ENCODE data around the gene CD274. TPM values are rescaled to one million over a fixed set of nuclear protein-coding genes. Genes with fewer than 3 reads are reported as not detected.

The CD274 gene
- total RNA-seq, 2 donors from 2014 or later = 2.2 to 7.3 TPM

DNA sequence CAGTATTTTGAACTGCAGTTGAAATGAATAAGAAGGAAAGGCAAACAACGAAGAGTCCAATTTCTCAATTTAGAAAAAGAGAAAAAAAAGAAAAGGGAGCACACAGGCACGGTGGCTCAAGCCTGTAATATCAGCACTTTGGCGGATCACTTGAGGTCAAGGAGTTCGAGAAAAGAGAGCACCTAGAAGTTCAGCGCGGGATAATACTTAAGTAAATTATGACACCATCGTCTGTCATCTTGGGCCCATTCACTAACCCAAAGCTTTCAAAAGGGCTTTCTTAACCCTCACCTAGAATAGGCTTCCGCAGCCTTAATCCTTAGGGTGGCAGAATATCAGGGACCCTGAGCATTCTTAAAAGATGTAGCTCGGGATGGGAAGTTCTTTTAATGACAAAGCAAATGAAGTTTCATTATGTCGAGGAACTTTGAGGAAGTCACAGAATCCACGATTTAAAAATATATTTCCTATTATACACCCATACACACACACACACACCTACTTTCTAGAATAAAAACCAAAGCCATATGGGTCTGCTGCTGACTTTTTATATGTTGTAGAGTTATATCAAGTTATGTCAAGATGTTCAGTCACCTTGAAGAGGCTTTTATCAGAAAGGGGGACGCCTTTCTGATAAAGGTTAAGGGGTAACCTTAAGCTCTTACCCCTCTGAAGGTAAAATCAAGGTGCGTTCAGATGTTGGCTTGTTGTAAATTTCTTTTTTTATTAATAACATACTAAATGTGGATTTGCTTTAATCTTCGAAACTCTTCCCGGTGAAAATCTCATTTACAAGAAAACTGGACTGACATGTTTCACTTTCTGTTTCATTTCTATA is 602 bp upstream of the CD274 start:
- H3K27ac ChIP-seq = peak overlapping the region; percentile 66 to 75
- H3K27me3 ChIP-seq (replicated peaks; ENCODE audit: insufficient read depth) = no peaks in the 10 kb centered on the region
- H3K36me3 ChIP-seq = no peaks in the 10 kb centered on the region
- peaks cover 17 to 47% of the 10 kb centered on the region in 2 donors for H3K4me1 ChIP-seq (ENCODE audit: control insufficient read depth in 1 of 2, low read depth in 2 of 2)
- ATAC-seq (ENCODE audit: insufficient number of reproducible peaks, low FRiP score, low read depth) (no peak), DNase-seq (ENCODE audit: low spot score) (no peak)
- no peaks in the 10 kb centered on the region for H3K9me3 ChIP-seq
- peak overlapping the region; percentile 76 for H3K4me3 ChIP-seq
- no peak for TF ChIP-seq CTCF (IDR thresholded peaks at IDR 0.05)

- no peak for DNase-seq (ENCODE audit: low spot score)
- Histone ChIP-seq H3K36me3 (no peaks in the 10 kb centered on the region), H3K4me1 (ENCODE audit: control insufficient read depth in 1 of 2, low read depth in 2 of 2) (peaks cover 23 to 51% of the 10 kb centered on the region in 2 donors), H3K9me3 (no peaks in the 10 kb centered on the region), H3K27me3 (replicated peaks; ENCODE audit: insufficient read depth) (no peaks in the 10 kb centered on the region), H3K4me3 (no peak overlapping the region), H3K27ac (peak overlapping the region; percentile 59 to 75)
- no peak for TF ChIP-seq CTCF (IDR thresholded peaks at IDR 0.05)
- no peak for ATAC-seq (ENCODE audit: insufficient number of reproducible peaks, low FRiP score, low read depth)
Measured at GRCh38 chr9:5452286-5452609, 1.9 kb downstream of the CD274 start.

GRCh38 chr9:5453004-5453403 is 2.7 kb downstream of the CD274 start:
- Histone ChIP-seq H3K27me3 (replicated peaks; ENCODE audit: insufficient read depth) (no peaks in the 10 kb centered on the region), H3K9me3 (no peaks in the 10 kb centered on the region), H3K27ac (peak overlapping the region; percentile 59 to 71), H3K4me1 (ENCODE audit: control insufficient read depth in 1 of 2, low read depth in 2 of 2) (peaks cover 23 to 51% of the 10 kb centered on the region in 2 donors), H3K36me3 (no peaks in the 10 kb centered on the region), H3K4me3 (no peak overlapping the region)
- ATAC-seq (ENCODE audit: insufficient number of reproducible peaks, low FRiP score, low read depth) = no peak
- DNase-seq (ENCODE audit: low spot score) = no peak
- TF ChIP-seq CTCF (IDR thresholded peaks at IDR 0.05) = no peak

- peaks cover 23 to 50% of the 10 kb centered on the region in 2 donors for H3K4me1 ChIP-seq (ENCODE audit: control insufficient read depth in 1 of 2, low read depth in 2 of 2)
- peak overlapping the region; percentile 26 for H3K4me3 ChIP-seq
- H3K27me3 ChIP-seq (replicated peaks; ENCODE audit: insufficient read depth) = no peaks in the 10 kb centered on the region
- DNase-seq (ENCODE audit: low spot score) = no peak
- no peak for ATAC-seq (ENCODE audit: insufficient number of reproducible peaks, low FRiP score, low read depth)
- no peak for TF ChIP-seq CTCF (IDR thresholded peaks at IDR 0.05)
- H3K27ac ChIP-seq = peak overlapping the region; percentile 59 to 71
- no peaks in the 10 kb centered on the region for H3K9me3 ChIP-seq
- H3K36me3 ChIP-seq = no peaks in the 10 kb centered on the region
Measured at GRCh38 chr9:5453673-5454072, 3.3 kb downstream of the CD274 start.

GRCh38 chr9:5455181-5455580 is 4.8 kb downstream of the CD274 start:
- Histone ChIP-seq H3K9me3 (no peaks in the 10 kb centered on the region), H3K27ac (peak overlapping the region; percentile 59 to 71)

More at GRCh38 chr9:5455181-5455580, 4.8 kb downstream of the CD274 start:
- no peaks in the 10 kb centered on the region for H3K27me3 ChIP-seq (replicated peaks; ENCODE audit: insufficient read depth)
- no peak for DNase-seq (ENCODE audit: low spot score)
- TF ChIP-seq CTCF (IDR thresholded peaks at IDR 0.05) = no peak
- peaks cover 23 to 39% of the 10 kb centered on the region in 2 donors for H3K4me1 ChIP-seq (ENCODE audit: control insufficient read depth in 1 of 2, low read depth in 2 of 2)
- no peaks in the 10 kb centered on the region for H3K36me3 ChIP-seq
- no peak for ATAC-seq (ENCODE audit: insufficient number of reproducible peaks, low FRiP score, low read depth)
- H3K4me3 ChIP-seq = peak overlapping the region; percentile 25

Data from thoracic aorta (tissue), 2 donors.